Uterus (tissue), 2 donors: ENCODE data around the gene STT3B.

Source experiments
- POLR2A ChIP-seq, 2 donors: fragments of 450-650 bp; IDR thresholded peaks; one replicate each; pipeline ENCODE4 v1.6.1; 2016; ENCODE audit warnings: antibody characterized with exemption in 2 of 2, mild to moderate bottlenecking in 1 of 2, moderate library complexity in 1 of 2
- TF ChIP-seq, protein P1 (sequence below), 4 experiments: fragments of 200-600 bp in 2 of 4; fragments of 450-650 bp in 2 of 4; sonication (generic) in 2 of 4; IDR thresholded peaks; one replicate each; pipeline ENCODE4 v1.5.1; 2016 to 2019; ENCODE audit warnings: antibody characterized with exemption in 4 of 4, mild to moderate bottlenecking in 2 of 4, moderate library complexity in 1 of 4

GRCh38 chr3:31575448-31575847, 42.7 kb downstream of the STT3B start:
- TF ChIP-seq, protein P1, sequence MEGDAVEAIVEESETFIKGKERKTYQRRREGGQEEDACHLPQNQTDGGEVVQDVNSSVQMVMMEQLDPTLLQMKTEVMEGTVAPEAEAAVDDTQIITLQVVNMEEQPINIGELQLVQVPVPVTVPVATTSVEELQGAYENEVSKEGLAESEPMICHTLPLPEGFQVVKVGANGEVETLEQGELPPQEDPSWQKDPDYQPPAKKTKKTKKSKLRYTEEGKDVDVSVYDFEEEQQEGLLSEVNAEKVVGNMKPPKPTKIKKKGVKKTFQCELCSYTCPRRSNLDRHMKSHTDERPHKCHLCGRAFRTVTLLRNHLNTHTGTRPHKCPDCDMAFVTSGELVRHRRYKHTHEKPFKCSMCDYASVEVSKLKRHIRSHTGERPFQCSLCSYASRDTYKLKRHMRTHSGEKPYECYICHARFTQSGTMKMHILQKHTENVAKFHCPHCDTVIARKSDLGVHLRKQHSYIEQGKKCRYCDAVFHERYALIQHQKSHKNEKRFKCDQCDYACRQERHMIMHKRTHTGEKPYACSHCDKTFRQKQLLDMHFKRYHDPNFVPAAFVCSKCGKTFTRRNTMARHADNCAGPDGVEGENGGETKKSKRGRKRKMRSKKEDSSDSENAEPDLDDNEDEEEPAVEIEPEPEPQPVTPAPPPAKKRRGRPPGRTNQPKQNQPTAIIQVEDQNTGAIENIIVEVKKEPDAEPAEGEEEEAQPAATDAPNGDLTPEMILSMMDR (IDR thresholded peaks at IDR 0.05) = no peak
- TF ChIP-seq POLR2A (IDR thresholded peaks at IDR 0.05) = no peak
